ENCODE data around the gene PTPRO.

GRCh38 chr12:15474766-15475165, 152.5 kb downstream of the PTPRO start:
- no peak for TF ChIP-seq CTCF (IDR thresholded peaks at IDR 0.05)
- no peak for TF ChIP-seq POLR2A (IDR thresholded peaks at IDR 0.05)
